HG02678 (cell line): ENCODE results near the gene JPH4.

Source experiments
- ATAC-seq: cut with Tn5 transposase; IDR thresholded peaks from one replicate; pipeline ENCODE4 v1.9.1; 2021; ENCODE audit warnings: mild to moderate bottlenecking, moderate library complexity; ENCODE audit not compliant: unreplicated experiment

Gene JPH4

GRCh38 chr14:23565626-23566025 is 13.0 kb downstream of the JPH4 start:
- no peak for ATAC-seq

- no peak for ATAC-seq
Measured at GRCh38 chr14:23564876-23565275, 13.7 kb downstream of the JPH4 start.

- ATAC-seq: no peak
Measured at GRCh38 chr14:23564181-23564812, 14.3 kb downstream of the JPH4 start.

GRCh38 chr14:23563473-23564180 is 15.0 kb downstream of the JPH4 start:
- ATAC-seq: no peak

- no peak for ATAC-seq
Measured at GRCh38 chr14:23562822-23563472, 15.6 kb downstream of the JPH4 start.

- ATAC-seq: no peak
Measured at GRCh38 chr14:23561873-23562821, 16.4 kb downstream of the JPH4 start.

- ATAC-seq: no peak
Measured at GRCh38 chr14:23561259-23561658, 17.3 kb downstream of the JPH4 start.

GRCh38 chr14:23559926-23560520 is 18.6 kb downstream of the JPH4 start:
- no peak for ATAC-seq

GRCh38 chr14:23559010-23559925 is 19.3 kb downstream of the JPH4 start:
- no peak for ATAC-seq

GRCh38 chr14:23558346-23559009 is 20.1 kb downstream of the JPH4 start:
- ATAC-seq: no peak

GRCh38 chr14:23557946-23558345 is 20.6 kb downstream of the JPH4 start:
- no peak for ATAC-seq

GRCh38 chr14:23557521-23557920 is 21.1 kb downstream of the JPH4 start:
- no peak for ATAC-seq

- no peak for ATAC-seq
Measured at GRCh38 chr14:23556700-23557440, 21.7 kb downstream of the JPH4 start.

- peak; percentile 83 for ATAC-seq
Measured at GRCh38 chr14:23555882-23556699, 22.5 kb downstream of the JPH4 start, which contains the start of gene THTPA. Gene THTPA (plus strand): TSS chr14:23556271. CDS start chr14:23556758, 487 bp downstream.

- ATAC-seq: peak; percentile 1
Measured at GRCh38 chr14:23555533-23555881, 23.1 kb downstream of the JPH4 start.

GRCh38 chr14:23551266-23552028 is 27.1 kb downstream of the JPH4 start, which contains the start of gene ZFHX2:
Gene ZFHX2 (minus strand): TSS chr14:23551765. CDS start chr14:23535325, 16,440 bp downstream.
- peak; percentile 51 for ATAC-seq
